GM19468 (cell line): ENCODE data around the gene DEUP1.

Experiments
- ATAC-seq: cut with Tn5 transposase; IDR thresholded peaks from one replicate; pipeline ENCODE4 v1.9.1; 2021; ENCODE audit warnings: mild to moderate bottlenecking, moderate library complexity, moderate number of reproducible peaks; ENCODE audit not compliant: unreplicated experiment; ENCODE audit errors: extremely low read depth

The DEUP1 gene

GRCh38 chr11:93474123-93474522 lies 143.6 kb downstream of the DEUP1 start:
- no peak for ATAC-seq

- ATAC-seq, result no peak
Observed at GRCh38 chr11:93476796-93477195, 146.3 kb downstream of the DEUP1 start.

GRCh38 chr11:93477684-93478234 lies 147.2 kb downstream of the DEUP1 start:
- no peak for ATAC-seq

DNA sequence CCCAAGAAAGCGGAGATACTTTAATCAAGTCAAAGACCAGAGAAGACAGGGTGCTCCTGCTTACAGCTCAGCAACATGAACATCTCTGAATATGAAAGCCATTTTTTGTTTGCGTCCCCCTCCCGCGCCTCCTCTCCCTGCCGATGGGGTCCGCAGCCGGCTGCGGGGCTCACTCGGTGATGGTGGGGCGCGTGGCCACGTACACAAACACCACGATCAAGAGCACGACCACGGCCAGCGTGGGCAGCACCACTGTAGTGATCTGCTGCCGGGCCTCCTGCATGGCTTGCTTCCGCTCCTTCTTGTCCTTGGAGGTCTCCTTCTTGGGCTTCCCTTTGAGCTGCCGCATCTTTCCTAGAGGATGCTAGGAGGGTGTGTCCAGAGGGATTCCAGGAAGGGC lies 148.3 kb downstream of the DEUP1 start:
- no peak for ATAC-seq

DNA sequence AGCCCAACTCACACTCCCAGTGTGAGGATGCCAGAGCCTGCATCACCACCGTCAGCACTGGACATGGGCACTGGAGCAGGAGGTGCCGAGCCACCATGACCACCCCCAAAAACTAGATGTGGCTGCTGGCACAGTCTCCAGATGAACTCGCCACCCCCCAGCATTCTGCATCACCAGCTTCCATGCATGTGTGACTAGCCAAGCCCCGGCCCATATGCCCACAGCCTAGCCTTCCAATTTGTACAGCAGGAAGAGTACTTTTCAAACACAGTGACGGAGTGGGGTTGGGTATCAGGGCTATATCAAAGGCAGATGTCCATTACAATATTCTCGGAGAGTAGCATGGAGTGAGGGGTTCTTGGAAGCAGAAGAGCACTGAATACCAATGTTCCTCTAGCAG lies 149.7 kb downstream of the DEUP1 start:
- no peak for ATAC-seq

DNA sequence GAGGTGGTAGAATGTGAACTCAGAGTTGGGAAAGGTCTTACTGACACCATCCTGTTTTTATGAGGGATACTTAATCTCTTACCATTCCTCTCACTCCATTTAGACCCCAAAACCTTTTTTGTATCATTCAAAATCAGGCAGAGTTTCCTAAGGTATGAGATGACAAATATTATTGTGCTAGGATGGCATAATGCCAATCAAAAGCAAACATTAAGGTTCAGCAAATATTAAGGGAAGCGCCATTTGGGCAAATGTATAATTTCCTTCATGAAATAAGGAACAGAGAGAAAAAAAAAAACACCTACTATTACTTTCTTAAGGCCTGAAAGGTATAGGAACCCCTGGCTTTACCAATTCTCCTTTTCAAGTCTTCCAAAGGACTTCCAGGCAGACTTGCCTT lies 150.2 kb downstream of the DEUP1 start:
- no peak for ATAC-seq

- ATAC-seq, result no peak
Observed at GRCh38 chr11:93481279-93481678, 150.7 kb downstream of the DEUP1 start.

DNA sequence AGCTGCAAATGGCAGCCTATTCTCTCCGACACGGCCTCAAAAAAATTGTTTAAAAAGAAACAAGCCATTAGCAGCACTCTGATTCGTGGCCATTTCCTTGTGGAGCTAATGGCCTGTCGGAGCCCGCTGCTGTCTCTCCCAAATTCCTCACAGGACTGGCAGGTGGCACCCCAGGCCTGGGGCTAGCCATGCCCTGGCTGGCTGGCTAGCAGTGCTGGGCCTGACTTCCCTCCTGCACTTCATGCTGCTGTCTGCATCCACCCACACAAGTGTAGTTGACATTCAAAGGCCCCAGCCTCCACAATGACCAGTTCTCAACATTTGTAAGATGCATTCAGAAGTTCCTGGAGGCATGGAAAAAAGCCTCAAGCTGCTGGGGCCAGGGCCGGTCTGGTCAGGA lies 151.2 kb downstream of the DEUP1 start:
- ATAC-seq, result no peak

GRCh38 chr11:93482556-93482955 lies 152.0 kb downstream of the DEUP1 start:
- no peak for ATAC-seq

DNA sequence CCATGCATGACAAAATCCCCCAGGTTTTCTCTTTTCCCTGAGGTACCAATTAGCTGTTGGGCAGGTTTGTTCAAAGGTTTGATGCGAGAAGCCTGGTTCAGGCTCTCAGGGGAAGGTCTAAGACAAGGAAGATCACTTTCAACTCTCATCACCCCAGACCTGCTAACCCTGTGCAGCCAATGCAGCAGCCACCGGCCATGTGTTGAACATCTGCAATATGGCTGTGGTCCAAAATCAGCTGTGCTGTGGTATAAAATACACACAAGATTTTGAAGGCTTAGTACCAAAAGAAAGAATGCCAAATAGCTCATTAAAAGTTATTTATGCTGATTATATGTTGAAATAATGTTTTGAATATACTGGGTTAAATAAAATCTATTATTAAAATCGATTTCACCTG lies 154.2 kb downstream of the DEUP1 start:
- ATAC-seq, result no peak

DNA sequence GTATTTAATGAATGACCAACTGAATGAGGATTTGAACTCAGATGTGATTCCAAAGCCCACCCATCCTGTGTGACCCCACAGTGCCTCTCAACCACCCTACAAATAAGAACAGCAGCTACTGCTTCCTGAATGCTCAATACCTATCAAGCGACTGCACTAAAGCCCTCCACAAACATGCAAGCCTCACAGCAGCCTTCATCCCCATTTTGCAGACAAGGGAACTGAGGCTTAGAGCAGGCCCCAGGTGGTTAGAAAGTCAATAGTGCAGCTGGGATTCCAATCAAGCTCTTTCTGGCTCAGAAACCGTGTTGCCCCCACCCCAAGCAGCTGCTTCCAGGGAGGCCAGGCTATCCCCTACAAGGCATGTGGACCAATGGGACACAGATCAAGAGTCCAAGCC lies 155.4 kb downstream of the DEUP1 start:
- ATAC-seq, result no peak

DNA sequence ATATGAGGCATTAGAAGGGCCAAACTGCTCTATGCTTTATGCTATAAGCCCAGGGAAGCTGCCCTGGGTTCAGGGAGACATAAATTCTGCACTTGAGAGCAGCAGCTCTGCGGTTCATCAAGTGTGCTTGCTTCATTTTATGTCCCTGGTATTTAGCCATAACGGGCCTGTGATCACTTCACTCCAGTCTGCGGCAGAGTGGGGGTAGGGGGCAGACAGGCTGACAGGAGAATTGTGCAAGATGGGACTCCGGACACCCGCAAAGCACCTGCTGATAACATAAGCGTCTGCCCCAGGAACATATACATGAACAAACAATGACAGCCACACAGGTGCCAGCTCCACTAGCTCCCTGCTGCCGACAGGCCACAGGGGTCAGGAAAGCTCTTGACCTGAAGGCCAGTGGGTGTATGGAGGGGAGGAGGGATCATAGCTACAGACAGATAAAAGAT lies 156.5 kb downstream of the DEUP1 start:
- ATAC-seq, result no peak
